ENCODE measurements around the gene PACRG.

DNA sequence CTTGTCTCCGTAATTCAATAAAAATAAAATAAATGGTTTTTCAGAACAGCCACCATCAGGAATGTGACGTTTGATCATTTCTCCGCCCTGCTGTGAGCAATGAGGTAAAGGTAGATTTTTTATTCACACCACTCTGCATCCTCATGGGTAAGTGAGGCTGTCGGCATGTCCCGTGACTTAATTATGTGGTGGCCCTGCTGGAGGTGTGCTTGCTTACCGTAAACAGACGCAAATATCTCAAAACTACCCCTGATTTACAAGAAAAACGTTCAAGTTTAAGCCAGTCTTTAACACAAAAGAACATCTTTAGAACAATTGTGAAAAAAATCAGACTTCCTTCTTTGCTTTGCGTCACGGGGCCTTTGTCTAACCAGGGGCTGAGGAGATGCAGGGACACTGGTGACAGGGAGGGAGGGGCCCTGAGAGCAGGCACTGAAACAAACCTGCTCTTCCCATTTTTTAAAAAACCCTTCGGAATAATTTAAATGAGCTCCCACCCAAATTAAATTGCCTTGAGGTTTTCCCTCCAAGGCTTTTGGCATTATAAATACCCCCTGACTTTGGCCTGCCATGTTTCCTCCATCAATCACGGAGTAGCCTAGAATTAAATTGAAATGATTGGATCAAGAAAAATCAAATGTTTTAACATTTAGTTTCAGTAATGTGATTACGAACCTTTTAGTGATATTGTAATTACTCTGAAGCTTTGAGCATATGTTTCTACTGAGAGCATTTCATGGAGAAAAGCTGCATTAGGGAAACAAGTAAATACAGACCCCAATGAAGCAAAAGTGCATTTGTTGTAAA, 13.6 kb upstream of the PACRG start:
- TF ChIP-seq POLR2AphosphoS5 (IDR thresholded peaks at IDR 0.05; ENCODE audit: low read depth, low read length) (no peak), POLR2A (IDR thresholded peaks at IDR 0.05; ENCODE audit: low read depth, low read length) (no peak), TAF1 (IDR thresholded peaks at IDR 0.05; ENCODE audit: low read depth, low read length) (no peak), SPI1 (IDR thresholded peaks at IDR 0.05; ENCODE audit: low read depth, low read length) (no peak)

Measured in GM12891 (cell line).